GM12865 (cell line): ENCODE data around the gene GPR158.

Experiments used
- DNase-seq: peaks from one replicate; pipeline ENCODE4 v3.0.0; 2010; ENCODE audit warnings: low read depth
- H3K4me3 ChIP-seq: 2 replicates; pipeline ENCODE4 v1.5.1; 2011; ENCODE audit warnings: mild to moderate bottlenecking, low read depth, low read length, control low read depth
- TF ChIP-seq, protein P1 (sequence below): IDR thresholded peaks from 2 replicates; pipeline ENCODE4 v1.5.1; 2011; ENCODE audit warnings: low read length, control low read depth, low read depth, inconsistent platforms; ENCODE audit not compliant: insufficient read depth; ENCODE audit errors: missing control alignments

The GPR158 gene

DNA sequence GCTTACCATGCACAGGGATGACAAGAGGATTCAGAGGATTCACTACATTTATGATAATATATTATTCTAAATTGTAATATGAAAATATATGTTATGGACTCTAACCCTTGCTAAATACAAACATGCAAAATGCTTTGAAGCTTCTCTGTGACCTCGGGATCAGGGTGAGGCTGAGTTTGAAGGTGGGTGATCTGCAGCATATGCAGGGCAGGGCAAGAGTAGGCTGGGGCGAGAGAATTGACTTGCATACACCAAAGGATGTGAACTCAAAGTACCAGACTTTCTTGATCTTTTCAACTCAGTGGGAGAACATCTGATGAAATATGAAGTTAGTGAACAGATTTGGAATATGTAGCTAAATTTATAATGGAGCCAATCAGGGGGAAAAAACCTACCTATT is 57.0 kb downstream of the GPR158 start:
- no peak overlapping the region for H3K4me3 ChIP-seq
- no peak for DNase-seq
- TF ChIP-seq, protein P1, sequence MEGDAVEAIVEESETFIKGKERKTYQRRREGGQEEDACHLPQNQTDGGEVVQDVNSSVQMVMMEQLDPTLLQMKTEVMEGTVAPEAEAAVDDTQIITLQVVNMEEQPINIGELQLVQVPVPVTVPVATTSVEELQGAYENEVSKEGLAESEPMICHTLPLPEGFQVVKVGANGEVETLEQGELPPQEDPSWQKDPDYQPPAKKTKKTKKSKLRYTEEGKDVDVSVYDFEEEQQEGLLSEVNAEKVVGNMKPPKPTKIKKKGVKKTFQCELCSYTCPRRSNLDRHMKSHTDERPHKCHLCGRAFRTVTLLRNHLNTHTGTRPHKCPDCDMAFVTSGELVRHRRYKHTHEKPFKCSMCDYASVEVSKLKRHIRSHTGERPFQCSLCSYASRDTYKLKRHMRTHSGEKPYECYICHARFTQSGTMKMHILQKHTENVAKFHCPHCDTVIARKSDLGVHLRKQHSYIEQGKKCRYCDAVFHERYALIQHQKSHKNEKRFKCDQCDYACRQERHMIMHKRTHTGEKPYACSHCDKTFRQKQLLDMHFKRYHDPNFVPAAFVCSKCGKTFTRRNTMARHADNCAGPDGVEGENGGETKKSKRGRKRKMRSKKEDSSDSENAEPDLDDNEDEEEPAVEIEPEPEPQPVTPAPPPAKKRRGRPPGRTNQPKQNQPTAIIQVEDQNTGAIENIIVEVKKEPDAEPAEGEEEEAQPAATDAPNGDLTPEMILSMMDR: no peak

DNA sequence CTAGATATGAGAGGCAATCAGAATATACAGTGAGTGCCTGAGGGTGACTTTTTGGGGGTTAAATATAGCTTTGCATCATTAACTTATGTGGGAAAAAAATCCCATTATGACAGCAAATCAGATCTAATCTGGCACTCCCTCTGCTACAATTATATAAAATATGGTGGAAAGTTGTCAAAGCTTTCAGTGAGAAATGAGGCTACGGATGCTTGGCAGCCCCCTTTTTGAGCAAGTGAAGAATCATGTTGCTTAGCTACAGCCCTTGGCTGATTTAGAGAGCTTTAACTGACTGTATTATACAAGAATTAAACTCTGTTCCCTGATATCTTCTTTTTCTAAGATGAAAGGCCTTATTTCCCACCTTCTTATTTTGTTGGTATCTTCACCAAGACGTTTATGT is 57.4 kb downstream of the GPR158 start:
- TF ChIP-seq, protein P1: no peak
- no peak overlapping the region for H3K4me3 ChIP-seq
- DNase-seq: no peak

DNA sequence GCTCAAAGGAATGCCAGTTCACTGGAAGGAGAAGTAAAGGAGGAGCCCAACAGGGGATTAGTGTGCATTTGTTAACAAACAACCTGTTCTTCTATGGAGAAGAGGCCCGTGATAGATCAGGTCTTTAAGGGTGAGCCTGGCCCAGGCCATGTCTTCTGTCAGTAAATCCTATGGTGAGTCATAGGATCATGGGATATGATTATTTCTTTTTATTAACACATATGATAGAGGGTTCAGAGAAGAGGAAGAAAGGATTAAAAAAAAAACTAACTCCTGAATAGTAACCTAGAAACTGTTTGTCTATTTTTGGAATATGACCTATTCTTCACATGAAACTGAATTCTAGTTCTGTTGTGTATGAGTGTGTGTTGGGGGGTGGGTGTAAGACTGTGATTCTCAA is 70.4 kb downstream of the GPR158 start:
- TF ChIP-seq, protein P1: no peak
- no peak for DNase-seq
- H3K4me3 ChIP-seq: no peak overlapping the region

DNA sequence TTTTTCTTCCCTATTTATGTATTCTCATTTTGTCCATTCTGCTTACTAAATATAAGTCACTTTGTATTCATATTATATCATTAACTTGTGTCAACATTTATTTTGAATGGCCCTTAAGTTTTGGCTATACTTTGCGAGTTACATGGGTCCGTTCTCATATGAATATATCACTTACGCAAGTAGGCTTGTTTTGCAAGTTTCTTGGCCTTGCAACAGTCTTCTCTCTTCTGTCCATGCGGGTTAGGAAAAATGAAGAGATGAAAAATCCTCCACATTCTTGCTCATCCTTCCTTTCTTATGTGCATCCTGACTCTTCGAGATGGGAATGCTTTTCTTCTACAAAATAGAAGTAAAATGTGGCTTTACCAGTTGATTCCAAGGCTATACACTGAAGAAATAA is 82.8 kb downstream of the GPR158 start:
- TF ChIP-seq, protein P1: no peak
- H3K4me3 ChIP-seq: no peak overlapping the region
- DNase-seq: no peak

DNA sequence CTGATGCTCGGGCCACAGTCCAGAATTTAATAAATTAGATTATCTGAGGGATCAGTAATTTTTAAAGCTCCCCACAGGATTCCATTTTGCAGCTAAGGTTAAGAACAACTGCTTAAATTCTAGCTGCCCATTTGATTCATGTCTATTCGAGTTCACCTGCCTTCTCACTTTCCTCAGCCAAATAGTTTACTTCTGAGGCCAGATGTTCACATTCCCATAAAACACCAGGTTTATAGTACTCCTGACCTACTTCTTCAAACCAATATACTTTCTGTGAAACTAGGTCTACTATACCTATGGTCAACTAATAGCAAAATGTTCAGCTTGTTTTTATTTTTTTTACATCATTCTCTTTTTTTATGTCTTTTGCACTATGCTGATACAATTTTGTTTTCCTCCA is 86.3 kb downstream of the GPR158 start:
- DNase-seq: no peak
- TF ChIP-seq, protein P1: no peak
- no peak overlapping the region for H3K4me3 ChIP-seq

DNA sequence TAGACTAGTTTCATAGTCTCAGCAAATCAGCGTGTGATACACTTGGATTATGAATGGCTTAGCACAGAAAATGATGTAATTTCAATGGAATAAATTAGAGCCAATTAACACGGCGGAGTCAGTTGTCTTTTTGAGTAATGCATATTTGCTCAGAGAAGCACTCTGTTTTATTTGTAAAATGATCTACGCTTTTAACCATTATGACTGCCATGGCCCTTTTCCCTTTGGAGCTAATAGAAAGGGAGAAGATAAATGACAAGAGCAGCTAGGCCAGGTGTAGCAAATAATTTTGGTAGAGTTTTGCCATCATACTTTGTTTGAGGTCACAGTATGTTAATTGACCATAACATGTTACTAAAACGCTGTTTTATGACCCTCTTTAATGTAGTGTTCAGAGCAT is 86.8 kb downstream of the GPR158 start:
- DNase-seq: no peak
- TF ChIP-seq, protein P1: no peak

DNA sequence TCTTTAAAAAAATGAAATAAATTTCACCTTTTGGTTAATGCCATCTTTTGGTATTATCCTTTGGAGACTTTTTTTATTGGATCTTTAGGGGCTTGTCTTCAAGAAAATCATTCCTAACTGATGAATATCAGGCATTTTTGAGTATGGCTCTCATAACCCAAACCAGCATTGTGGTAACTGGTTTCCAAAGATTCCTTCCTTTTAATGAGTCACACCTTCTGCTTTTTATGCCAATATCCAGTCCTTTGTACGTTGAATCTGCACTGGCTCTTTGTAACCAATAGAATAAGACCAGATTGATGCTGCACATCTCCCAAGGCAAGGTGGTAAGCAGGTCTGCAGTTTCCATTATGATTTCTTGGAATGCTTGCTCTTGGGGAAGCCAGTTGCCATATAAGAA is 89.1 kb downstream of the GPR158 start:
- no peak for DNase-seq
- H3K4me3 ChIP-seq: no peak overlapping the region
- TF ChIP-seq, protein P1: no peak

More for the DNA sequence above, 86.8 kb downstream of the GPR158 start:
- no peak overlapping the region for H3K4me3 ChIP-seq
